Activated CD8-positive, alpha-beta memory T cell treated with anti-CD3 and anti-CD28 coated beads for 4 hours (primary cell): ENCODE measurements around the gene ZNF398.
A peak's percentile ranks its signal among the peaks of the same experiment; 100 is the strongest.
"Not testable (repeated sequence)": the region's sequence is repeated elsewhere in the genome, so short reads cannot be mapped to it uniquely, and the experiment has no call there.

Source experiments
- DNase-seq, 2 donors: peaks; one replicate each; pipeline ENCODE4 v3.0.0-alpha.2; 2020; ENCODE audit warnings: low read depth in 2 of 2

ZNF398 gene

DNA sequence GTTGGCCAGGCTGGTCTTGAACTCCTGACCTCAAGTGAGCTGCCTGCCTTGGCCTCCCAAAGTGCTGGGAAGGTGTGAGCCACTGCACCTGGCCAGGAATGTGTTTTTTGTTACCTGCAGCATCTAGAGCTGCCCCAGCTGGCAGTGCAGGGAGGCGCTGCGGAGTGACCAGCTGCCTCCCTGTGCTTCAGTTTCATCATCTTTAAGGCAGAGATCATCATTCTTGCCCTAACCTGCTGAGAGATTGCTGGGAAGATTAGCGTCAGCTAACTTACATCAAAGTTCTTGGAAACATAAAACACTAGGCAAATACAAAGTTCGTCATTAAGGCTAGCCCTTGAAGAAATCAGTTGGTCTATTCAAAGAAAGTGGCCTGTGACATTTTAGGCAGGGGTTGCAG lies 50.4 kb downstream of the ZNF398 start:
- no peak for DNase-seq

DNA sequence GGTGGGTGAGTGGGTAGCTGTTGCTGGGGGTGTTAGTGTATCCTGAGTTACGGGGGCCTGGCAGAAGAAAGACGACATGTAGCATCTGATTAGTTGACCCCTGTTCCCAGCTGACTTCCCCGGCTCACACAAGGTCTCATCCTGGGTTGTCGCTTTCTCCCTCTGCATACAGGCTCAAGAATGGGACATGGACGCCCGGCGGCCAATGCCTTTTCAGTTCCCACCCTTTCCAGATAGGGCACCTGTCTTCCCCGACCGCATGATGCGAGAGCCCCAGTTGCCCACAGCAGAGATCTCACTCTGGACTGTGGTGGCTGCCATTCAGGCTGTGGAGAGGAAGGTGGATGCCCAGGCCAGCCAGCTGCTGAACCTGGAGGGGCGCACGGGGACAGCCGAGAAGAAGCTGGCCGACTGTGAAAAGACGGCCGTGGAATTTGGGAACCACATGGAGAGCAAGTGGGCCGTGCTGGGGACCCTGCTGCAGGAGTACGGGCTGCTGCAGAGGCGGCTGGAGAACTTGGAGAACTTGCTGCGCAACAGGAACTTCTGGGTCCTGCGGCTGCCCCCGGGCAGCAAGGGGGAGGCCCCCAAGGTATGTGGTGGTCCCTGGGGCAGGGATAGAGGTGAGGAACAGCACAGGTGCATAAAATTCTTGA lies 51.0 kb downstream of the ZNF398 start:
- no peak for DNase-seq

DNA sequence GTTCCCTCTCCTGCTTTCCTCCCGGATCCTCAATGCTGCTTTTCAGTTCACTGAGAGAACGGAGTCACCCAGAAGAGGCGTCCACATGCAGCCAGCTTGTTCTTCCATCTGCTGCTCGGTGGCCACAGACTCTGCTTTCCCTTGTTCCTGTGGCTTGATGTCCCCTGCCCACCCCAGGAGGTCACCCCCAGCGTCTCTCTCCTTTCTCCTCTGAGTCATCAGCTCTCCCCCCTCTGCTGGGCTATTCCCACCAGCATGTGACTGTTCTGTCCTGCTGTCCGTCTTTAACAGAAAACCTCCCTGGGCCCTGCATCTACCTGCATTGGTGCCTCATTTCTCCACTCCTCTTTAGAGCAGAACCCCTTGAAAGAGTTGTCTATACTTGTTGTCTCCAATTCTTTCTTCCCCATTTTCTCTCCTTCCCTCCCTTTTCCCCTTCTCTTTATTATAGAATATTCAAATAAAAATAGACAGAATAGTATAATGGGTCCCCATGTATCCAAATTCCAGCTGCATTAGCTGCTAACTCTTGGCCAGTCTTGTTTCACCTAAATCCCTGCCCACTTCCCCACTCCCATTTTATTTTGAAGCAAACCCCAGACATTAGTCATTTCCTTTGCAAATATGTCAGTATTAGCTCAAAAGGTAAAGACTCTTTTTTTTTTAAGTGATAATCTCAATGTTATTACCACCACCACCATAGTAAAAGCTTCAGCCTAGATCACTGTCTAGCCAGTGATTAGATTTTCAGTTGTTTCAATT lies 52.2 kb downstream of the ZNF398 start:
- no peak for DNase-seq

DNA sequence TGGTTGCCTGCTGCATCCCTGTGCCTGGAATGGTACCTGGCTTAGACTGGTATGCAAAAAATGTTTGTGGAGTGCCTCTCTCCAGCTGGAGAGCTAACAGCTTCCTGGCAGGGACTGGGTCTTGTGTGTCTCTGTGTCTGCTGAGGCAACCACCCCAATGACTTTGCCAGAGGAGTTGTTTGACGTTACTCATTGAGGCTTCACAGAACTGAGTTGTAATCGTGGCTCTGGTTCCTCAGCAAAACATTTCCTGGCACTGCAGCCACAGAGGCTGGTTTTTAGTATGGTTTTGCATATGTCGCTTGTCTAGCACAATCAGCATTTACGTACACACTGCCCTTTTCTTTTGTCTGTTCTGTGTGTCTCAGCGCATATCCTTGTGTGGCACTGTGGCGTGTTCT lies 55.6 kb downstream of the ZNF398 start:
- no peak for DNase-seq

DNA sequence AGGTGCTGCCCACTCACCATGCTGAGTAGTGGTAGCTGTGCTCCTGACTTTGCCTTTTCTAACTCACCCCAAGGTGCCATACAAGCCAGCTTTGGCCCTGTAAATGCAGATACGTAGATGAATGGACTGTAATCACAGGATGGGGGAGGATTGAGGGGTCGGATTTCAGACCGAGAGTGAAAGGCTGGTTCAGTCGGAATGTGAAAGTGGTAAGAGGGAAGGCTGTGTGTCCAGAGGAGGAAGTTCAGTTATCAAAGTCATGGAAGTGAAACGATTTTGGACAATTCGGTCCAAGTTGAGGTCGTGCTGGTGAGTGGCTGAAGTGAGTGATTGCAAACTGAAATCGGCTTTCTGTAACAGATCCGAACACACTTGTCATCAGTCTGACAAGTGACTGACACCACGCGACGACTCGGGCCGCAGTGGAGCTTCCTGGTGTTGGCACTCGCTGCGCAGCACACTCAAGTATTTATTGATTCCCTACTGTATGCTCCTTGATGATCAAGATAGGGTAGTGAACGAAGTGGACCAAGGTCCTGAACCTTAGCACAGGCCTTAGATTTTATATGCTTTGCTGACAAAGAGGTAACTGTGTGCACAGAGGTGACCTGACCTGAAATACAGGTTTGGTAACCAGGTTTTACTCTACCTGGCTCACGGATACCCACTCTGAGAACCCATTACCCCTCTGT lies 58.6 kb downstream of the ZNF398 start:
- DNase-seq, result no peak

DNA sequence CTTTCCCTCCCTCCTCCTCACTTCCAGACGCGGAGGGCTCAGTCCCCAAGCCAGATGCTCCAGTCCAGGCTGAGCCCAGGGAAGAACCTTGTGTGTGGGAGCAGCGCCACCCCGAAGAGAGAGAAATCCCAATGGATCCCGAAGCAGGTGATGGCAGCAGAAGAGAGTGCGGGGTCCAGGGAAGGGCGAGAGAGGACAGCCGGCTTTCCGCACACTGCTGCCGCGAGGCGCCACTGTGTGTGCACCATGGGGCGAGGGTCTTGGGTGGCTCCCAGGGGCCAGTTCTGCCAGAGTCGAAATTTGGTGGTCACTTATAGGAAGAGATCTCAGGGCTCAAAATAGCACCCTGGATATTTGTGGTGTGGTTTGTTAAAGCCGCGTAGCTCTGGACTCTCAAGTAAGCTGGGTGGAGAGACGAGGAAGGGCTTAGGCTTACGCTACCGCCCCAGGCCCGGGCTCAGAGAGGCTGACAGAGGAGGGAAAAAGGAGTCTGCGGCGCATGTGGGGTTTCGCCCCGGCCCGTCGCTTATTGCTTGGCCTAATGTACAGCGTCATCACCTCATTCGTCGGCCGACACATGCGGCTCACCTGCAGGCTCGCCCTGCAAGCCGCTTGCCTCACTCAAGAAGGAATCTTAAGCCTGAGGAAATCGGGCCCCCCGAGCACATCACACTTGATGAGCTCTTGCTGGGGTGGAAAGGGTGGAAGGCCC lies 60.2 kb downstream of the ZNF398 start:
- DNase-seq, result no peak

DNA sequence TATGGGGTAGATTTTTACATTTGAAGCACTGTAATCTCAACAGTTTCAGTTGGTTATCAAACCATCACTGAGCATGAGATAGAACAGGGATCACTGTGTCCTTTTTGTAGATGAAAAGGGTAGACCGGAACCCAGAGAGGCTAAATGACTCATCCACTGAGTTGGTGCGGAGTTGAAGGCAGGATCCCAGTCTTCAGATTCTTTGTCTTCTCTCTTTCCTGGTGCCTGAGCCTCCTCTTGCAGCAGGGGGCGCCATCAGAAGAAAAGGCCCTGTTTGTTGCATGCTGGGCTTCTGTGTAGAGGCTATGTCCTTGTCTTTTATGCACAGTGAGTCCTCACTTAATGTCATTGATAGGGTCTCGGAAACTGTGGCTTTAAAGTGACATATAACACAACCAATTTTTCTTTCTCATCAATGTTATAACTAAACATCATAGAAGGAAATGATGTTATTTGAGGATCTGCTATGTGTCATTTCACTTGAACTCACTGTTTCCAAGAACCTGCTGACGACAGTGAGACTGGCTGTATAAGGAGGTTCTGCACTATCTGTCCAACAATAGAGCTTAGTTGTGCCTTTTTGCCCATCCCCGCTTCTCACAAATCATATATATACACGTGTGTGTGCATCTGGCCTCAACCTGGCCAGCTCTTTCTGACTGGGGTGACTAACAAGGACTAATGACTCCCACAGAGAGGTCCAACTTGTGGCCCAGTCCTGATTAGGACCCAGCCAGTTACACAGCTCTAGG lies 62.4 kb downstream of the ZNF398 start:
- DNase-seq, result peak; percentile 9 to 45

DNA sequence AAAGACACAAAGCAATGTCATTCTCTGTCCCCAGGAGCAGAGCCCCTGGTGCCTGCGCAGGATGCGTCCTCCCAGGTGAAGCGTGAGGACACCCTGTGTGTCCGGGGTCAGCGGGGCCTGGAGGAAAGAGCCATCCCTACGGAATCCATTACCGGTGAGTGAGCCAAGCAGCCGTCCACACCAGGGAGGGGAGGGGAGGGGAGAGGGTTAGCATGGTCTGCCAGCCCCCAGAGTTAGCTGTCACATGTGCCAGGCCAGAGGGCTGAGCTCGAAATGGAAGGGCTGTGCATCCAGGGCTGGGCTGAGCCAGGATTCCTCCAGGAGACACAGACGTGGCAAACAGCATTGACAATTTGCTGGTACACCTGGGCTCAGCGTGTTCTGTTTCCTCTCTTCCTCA lies 63.3 kb downstream of the ZNF398 start:
- no peak for DNase-seq

DNA sequence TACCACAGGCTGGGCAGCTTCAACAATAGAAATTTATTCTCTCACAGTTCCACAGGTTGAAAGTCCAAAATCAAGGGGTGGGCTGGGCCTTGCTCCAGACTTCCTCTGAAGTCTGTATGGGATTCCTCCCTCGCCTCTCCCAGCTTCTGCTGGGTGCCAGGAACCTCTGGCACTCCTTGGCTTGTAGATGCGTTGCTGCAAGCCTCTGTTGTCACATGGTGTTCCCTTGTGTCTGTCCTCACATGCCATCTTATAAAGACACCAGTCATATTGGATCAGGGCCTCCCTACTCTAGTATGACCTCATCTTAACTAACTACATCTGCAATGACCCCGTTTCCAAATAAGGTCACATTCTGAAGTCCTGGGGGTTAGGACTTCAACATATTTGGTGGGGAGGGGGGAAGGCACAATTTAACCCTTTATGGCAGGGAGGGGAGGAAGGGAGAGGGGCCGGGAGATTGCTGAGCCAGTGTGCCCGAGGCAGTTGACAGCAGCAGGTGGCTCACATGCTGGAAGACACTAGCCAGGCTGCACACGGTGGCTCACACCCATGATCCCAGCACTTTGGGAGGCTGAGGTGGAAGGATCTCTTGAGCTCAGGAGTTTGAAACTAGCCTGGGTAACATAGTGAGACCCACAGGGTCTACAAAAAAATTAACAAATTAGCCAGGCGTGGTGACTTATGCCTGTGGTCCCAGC lies 66.9 kb downstream of the ZNF398 start:
- no peak for DNase-seq

DNA sequence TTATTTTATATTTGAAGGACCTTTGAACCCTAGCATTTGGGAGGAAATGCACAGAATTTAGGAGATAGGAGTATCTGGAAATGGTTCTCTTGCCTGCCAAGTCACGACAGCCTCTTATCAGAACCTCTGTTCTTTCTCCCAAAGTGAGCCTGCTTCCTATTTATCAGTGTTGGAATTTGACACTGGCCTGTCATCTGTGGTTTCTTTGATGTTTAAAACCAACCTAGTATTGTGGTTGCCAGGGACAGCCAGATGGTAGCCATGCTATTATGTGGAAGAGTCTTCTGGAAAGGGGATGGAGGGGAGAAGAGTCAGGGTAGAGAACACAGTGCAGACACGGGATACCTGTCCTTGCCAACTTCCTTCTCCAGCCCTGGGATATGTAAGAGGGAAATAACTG lies 69.1 kb downstream of the ZNF398 start:
- DNase-seq, result no peak

DNA sequence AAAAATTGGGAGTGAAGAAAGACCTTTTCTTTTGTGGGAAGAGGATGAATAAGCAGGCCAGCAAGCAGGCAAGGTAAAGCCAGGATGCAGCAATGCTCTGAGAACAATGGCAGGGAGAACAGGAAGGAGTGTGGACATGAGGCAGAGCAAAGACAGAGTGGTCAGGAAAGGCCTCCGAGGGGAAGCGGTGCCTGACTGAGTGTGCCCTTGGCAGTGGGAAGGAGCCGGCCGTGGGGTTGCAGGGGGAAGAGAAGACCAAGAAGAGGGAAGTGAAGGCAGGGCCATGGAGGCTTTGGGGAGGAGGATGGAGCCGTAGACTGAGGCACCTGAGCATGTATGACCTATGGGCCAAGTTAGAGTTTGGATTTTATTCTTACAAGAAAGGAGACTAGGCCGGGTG lies 70.3 kb downstream of the ZNF398 start:
- no peak for DNase-seq

DNA sequence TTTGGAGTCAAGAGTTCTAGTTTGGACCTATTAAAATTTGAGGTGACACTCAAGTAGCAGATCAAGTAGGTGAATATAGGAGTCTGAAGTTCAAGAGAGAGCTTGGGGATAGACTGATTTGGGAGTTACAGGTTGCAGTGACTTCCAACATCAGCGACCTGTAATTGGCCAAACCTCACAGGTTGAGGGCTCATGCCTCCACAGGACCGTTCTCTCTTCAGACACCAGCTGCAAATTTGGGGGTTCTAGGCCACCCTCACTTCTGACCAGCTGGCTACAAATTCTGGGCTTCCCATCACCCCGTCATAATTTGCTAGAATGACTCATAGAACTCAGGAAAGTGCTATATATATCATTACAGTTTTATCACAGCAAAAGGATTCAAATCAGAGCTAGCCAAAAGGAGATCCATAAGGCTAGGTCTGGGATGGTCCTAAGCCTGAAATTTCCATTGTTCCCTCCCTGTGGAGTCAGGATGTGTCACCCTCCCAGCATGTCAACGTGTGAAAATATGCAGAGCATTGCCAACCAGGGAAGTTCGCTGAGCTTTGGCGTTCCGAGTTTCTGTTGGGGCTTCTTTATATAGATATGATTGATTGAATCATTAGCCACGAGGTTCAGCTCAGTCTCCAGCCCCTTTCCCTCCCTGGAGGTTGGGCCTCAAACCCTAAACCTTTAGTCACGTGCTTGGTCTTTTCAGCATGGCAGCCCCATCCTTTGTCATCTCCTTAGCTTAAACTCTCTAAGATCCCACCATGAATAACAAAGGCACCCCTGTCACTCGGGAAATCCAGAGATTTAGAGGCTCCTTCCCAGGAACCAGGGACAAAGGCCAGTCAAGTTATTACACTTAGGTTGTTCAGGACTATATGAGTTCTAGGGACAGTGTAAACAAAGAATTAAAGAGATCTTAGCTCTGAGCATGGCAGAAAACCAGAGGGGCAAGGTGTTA lies 71.5 kb downstream of the ZNF398 start:
- DNase-seq, result no peak

DNA sequence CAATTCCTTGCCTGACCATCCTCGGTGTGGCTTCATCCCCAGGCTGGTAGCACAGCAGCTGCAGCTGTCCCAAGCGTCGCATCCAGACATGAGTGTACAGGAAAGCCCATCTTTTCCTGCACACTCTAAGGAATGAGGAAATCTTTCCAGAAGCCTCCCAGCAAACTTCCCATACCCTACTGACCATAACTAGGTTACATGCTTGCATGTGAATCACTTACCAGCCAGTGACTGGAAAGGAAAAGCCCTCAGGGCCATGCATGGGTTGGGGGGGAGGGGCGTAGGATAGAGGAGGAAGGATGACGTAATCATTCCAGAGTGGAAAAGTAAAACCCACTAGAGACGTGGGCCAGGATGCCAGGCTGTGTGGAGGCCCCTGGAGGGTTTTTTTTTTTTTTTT lies 73.3 kb downstream of the ZNF398 start:
- DNase-seq, result no peak

DNA sequence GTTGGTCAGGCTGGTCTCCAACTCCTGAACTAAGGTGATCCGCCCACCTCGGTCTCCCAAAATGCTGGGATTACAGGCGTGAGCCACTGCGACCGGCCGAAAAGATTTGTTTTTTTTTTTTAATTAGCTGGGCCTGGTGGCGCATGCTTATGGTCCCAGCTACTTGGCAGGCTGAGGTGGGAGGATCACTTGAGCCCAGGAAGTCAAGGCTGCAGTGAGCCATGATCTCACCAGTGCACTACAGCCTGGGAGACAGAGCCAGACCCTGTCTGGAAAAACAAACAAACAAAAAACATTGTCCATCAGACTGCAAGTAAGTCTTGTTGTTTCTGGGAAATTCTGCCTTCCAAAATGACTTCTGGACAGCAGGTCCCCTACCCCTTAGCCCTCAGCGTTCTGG lies 75.9 kb downstream of the ZNF398 start:
- no peak for DNase-seq

DNA sequence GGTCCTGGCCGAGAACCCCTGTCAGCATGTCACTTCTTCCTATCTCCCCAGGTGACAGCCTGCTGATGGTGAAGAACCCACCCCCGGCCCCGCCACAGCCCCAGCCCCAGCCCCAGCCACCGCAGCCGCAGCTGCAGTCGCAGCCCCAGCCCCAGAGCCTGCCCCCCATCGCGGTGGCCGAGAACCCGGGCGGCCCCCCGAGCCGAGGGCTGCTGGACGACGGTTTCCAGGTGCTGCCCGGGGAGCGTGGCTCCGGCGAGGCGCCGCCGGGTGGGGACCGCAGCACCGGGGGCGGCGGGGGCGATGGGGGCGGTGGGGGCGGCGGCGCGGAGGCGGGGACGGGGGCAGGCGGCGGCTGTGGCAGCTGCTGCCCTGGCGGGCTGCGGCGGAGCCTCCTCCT lies 76.5 kb downstream of the ZNF398 start:
- no peak for DNase-seq

DNA sequence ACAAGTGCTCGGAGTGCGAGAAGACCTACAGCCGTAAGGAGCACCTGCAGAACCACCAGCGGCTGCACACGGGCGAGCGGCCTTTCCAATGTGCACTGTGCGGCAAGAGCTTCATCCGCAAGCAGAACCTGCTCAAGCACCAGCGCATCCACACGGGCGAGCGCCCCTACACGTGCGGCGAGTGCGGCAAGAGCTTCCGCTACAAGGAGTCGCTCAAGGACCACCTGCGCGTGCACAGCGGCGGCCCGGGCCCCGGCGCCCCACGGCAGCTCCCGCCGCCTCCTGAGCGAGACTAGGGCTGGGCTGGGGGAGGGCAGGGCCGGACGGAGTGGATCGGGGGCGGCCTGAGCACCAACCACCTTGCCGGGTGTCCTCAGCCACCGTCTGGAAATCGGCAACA lies 77.1 kb downstream of the ZNF398 start:
- DNase-seq, result no peak

DNA sequence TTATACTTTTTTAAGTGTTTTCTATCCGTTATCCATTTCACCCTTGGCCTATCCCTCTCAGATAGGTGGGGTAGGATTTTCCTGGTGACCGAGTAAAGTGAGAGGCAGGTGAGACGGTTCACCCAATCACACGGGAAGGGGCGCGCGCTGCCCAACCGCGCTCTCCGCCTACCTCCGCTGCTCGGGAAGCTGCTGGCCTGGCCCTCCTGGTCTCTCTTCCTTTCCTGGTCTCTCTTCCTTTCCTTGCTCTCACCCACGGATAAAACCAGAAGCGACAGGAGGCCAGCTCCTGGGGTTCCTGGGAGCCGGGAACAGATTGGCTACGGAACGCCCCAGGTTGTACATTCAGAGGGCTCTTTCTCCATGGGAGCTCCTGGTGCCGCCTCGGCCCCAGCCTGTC lies 77.9 kb downstream of the ZNF398 start:
- DNase-seq, result no peak

DNA sequence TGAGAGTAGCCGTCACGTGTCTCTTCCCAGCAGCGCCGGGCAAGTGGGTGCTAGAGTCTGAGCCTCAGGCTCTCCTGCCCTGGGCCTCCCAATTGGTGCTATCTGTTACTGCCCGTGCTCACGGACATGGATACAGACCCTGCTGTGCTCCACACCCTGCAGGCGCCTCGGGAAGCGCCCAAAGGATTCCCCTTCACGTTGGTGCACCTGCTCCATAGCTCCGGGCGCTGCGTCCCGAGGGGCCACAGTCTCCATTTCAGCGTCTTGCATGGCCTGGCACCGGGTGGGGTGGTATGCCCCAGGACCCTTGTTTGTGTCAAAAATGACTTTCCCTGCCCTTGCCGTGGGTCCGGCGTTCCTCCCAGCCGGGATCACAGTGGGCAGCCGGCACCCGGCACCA lies 78.4 kb downstream of the ZNF398 start:
- DNase-seq, result no peak

DNA sequence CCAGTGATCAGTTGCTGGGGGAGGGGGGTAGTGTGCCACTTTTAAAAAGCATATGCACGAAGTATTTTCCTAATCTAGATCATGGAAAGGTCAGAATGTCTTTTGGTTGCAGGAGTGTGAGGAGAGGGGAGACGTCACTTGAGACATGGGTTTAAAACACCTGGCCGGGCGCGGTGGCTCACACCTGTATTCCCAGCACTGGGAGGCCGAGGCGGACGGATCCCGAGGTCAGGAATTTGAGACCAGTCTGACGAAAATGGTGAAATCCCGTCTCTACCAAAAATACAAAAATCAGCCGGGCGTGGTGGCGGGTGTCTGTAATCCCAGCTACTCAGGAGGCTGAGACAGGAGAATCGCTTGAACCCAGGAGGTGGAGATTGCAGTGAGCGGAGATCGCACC lies 79.1 kb downstream of the ZNF398 start:
- DNase-seq, result not testable (repeated sequence)
